CD4-positive, alpha-beta T cell treated with Interleukin-17A for 1 hour (primary cell): Measurements from ENCODE around the gene TTLL13.

Source experiments
- DNase-seq: peaks from one replicate; pipeline ENCODE4 v3.0.0-alpha.2; 2020

Gene TTLL13

GRCh38 chr15:90249203-90249863 lies at the start of gene TTLL13:
Gene TTLL13, plus strand, starts transcription at chr15:90249556. Its CDS starts 1,075 bp downstream, at chr15:90250631.
- peak; percentile 70 for DNase-seq

- peak; percentile 6 for DNase-seq
Measured at GRCh38 chr15:90200534-90201129, 48.7 kb upstream of the TTLL13 start.

- peak; percentile 72 for DNase-seq
Measured at GRCh38 chr15:90201130-90201943, 48.0 kb upstream of the TTLL13 start, which contains the start of gene SEMA4B. Gene SEMA4B, plus strand, starts transcription at chr15:90201330. Its CDS starts 249 bp downstream, at chr15:90201579.

GRCh38 chr15:90201944-90202375 lies 47.4 kb upstream of the TTLL13 start:
- no peak for DNase-seq

- no peak for DNase-seq
Measured at GRCh38 chr15:90202929-90203328, 46.4 kb upstream of the TTLL13 start.

- DNase-seq = no peak
Measured at GRCh38 chr15:90203473-90203872, 45.9 kb upstream of the TTLL13 start.

- DNase-seq = no peak
Measured at GRCh38 chr15:90203922-90204321, 45.4 kb upstream of the TTLL13 start.

- no peak for DNase-seq
Measured at GRCh38 chr15:90205050-90205848, 44.1 kb upstream of the TTLL13 start.

- DNase-seq = no peak
Measured at GRCh38 chr15:90205886-90206285, 43.5 kb upstream of the TTLL13 start.

GRCh38 chr15:90207252-90207651 lies 42.1 kb upstream of the TTLL13 start:
- DNase-seq = no peak

GRCh38 chr15:90208356-90208755 lies 41.0 kb upstream of the TTLL13 start:
- no peak for DNase-seq

GRCh38 chr15:90209591-90209990 lies 39.8 kb upstream of the TTLL13 start:
- DNase-seq = no peak

- no peak for DNase-seq
Measured at GRCh38 chr15:90210593-90210992, 38.8 kb upstream of the TTLL13 start.

- DNase-seq = no peak
Measured at GRCh38 chr15:90211009-90211408, 38.3 kb upstream of the TTLL13 start.

- no peak for DNase-seq
Measured at GRCh38 chr15:90211440-90212143, 37.8 kb upstream of the TTLL13 start.

GRCh38 chr15:90212221-90213098 lies 36.9 kb upstream of the TTLL13 start:
- DNase-seq = no peak

- no peak for DNase-seq
Measured at GRCh38 chr15:90213122-90213817, 36.1 kb upstream of the TTLL13 start.

- DNase-seq = no peak
Measured at GRCh38 chr15:90213818-90214204, 35.5 kb upstream of the TTLL13 start.

GRCh38 chr15:90214553-90215196 lies 34.7 kb upstream of the TTLL13 start:
- DNase-seq = no peak
